Esophagus squamous epithelium (tissue), 5 donors: ENCODE data around the gene PLAC9. TPM values are rescaled to one million over a fixed set of nuclear protein-coding genes. Genes with fewer than 3 reads are reported as not detected.
"Not testable (repeated sequence)": the region's sequence is repeated elsewhere in the genome, so short reads cannot be mapped to it uniquely, and the experiment has no call there.

Source experiments
- DNase-seq: peaks from one replicate; lab custom pipeline; 2025; lab: John Stamatoyannopoulos, UW
- H3K27ac ChIP-seq, 4 donors: fragments of 200-600 bp; sonication (generic); one replicate each; pipeline ENCODE4 v1.5.1; 2016 to 2019; ENCODE audit warnings: mild to moderate bottlenecking in 1 of 4
- H3K27me3 ChIP-seq, 4 donors: fragments of 200-600 bp; sonication (generic); 1 replicate in 3 of 4; 2 replicates in 1 of 4; pipeline versions ENCODE4 v1.5.1 to v1.6.0; 2017 to 2021; ENCODE audit warnings: antibody characterized with exemption in 1 of 4
- H3K36me3 ChIP-seq, 3 donors: fragments of 200-600 bp; sonication (generic); one replicate each; pipeline ENCODE4 v1.5.1; 2016 to 2019
- H3K4me1 ChIP-seq, 3 donors: fragments of 200-600 bp; sonication (generic); one replicate each; pipeline ENCODE4 v1.5.1; 2017 to 2019
- H3K4me3 ChIP-seq, 4 donors: fragments of 200-600 bp; sonication (generic); 1 replicate in 3 of 4; 2 replicates in 1 of 4; pipeline ENCODE4 v1.5.1; 2016 to 2019; ENCODE audit warnings: mild to moderate bottlenecking in 2 of 4, moderate library complexity in 1 of 4
- H3K9me3 ChIP-seq, 3 donors: fragments of 200-600 bp; sonication (generic); one replicate each; pipeline ENCODE4 v1.5.1; 2016 to 2019
- POLR2A ChIP-seq, 4 donors: fragments of 450-650 bp; IDR thresholded peaks; one replicate each; pipeline ENCODE4 v1.6.1; 2017; ENCODE audit warnings: antibody characterized with exemption in 4 of 4, mild to moderate bottlenecking in 4 of 4, moderate library complexity in 3 of 4
- WGBS, 2 donors: methylation state at CpG; one replicate each; pipeline ENCODE4 v1.1.5; 2018; 5-methylcytosine and 5-hydroxymethylcytosine counted together
- intact Hi-C: fragments of 100-400 bp; cut with DNase I; formaldehyde crosslinking; loops from one replicate; pipeline ENCODE4 v1.15.0; 2022
- total RNA-seq, 4 donors: library from RNA; depleted of rRNA; stranded (reverse); fragments of >200 nt; gene quantifications; one replicate each; pipeline ENCODE4 v1.1.0, GENCODE V29; 2016
- TF ChIP-seq, protein P1 (sequence below), 6 experiments: fragments of 450-650 bp in 4 of 6; fragments of 200-600 bp in 2 of 6; sonication (generic) in 2 of 6; IDR thresholded peaks; one replicate each; pipeline ENCODE4 v1.5.1; 2016 to 2019; ENCODE audit warnings: antibody characterized with exemption in 6 of 6, mild to moderate bottlenecking in 4 of 6, moderate library complexity in 4 of 6
- donor health status: DM: yes; HTN: yes; CAD: no.

PLAC9 gene
- total RNA-seq, 4 donors from 2014 or later: 2.7 to 22.1 (median 3.0) TPM

DNA sequence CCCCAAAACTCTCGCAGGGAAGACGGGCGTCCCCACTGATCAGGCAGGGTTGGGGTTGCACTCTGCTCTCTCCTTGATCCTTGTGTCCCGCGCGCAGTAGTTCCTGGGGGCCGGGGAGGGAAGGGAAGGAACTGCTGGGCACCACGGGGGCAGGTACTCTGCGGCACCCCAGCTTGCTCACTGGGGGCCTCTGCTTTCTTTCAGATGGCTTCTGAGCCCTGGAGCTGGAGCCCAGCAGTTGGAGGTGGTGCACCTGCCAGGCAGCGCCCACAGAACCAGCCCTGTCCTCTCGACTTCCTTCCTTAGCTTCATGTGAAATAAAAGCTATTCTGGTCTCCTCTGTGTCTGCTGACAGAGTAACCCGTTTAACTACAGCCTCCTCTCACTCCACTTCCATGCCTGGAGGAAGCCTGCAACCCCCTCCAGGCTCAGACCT lies 12.2 kb downstream of the PLAC9 start:
- intact Hi-C loops: loop anchor here (5.0 kb wide), 2 partner anchors 63 to 78 kb away; partner anchors contain the start of gene ANXA11
- H3K4me3 ChIP-seq: peak overlapping the region in 3 of 4 donors; percentile 10 to 44 (median 15)
- H3K4me1 ChIP-seq: peaks cover 10 to 28% (median 15%) of the 10 kb centered on the region in 3 donors
- no peaks in the 10 kb centered on the region for H3K9me3 ChIP-seq
- DNase-seq: no peak
- H3K27me3 ChIP-seq: peaks cover 0 to 17% (median 0%) of the 10 kb centered on the region in 4 donors
- H3K36me3 ChIP-seq: peaks cover 0 to 25% (median 0%) of the 10 kb centered on the region in 3 donors
- 10 to 33% methylated on average over 5 to 7 of the region's 12 CpGs for WGBS, 2 donors
- peak overlapping the region; percentile 46 to 62 (median 58) for H3K27ac ChIP-seq
- TF ChIP-seq POLR2A (IDR thresholded peaks at IDR 0.05): no peak
- TF ChIP-seq, protein P1, sequence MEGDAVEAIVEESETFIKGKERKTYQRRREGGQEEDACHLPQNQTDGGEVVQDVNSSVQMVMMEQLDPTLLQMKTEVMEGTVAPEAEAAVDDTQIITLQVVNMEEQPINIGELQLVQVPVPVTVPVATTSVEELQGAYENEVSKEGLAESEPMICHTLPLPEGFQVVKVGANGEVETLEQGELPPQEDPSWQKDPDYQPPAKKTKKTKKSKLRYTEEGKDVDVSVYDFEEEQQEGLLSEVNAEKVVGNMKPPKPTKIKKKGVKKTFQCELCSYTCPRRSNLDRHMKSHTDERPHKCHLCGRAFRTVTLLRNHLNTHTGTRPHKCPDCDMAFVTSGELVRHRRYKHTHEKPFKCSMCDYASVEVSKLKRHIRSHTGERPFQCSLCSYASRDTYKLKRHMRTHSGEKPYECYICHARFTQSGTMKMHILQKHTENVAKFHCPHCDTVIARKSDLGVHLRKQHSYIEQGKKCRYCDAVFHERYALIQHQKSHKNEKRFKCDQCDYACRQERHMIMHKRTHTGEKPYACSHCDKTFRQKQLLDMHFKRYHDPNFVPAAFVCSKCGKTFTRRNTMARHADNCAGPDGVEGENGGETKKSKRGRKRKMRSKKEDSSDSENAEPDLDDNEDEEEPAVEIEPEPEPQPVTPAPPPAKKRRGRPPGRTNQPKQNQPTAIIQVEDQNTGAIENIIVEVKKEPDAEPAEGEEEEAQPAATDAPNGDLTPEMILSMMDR (IDR thresholded peaks at IDR 0.05): no peak

DNA sequence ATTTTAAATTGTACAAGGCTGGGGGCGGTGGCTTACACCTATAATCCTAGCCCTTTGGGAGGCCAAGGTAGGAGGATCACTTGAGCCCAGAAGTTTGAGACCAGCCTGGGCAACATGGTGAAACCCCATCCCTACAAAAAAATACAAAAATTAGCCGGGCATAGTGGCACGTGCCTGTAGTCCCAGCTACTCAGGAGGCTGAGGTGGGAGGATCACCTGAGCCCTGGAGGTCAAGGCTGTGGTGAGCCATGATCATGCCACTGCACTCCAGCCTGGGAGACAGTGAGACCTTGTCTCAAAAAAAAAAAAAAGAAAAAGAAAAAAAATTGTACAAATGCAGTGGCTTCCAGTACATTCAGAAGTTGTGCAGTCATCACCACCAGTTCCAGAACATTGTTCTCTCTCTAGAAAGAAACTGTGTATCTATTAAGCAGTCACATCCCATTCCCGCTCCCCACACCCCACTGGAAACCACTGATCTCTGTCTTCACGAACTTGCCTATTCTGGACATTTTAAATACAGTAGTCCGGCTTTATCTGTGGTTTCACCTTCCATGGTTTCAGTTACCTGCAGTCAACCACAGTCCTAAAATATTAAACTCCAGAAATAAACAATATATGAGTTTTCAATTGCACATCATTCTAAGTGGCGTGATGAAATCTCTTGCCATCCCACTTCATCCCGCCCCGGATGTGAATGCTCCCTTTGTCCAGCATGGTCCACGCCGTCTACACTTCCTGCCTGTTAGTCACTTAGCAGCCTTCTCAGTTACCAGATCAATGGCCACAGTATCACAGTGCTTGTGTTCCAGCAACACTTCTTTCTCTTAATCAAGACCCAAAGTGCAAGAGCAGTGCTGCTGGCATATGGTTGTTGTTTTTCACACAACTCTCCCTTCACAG lies 13.1 kb downstream of the PLAC9 start:
- peak overlapping the region in 3 of 4 donors; percentile 46 to 62 (median 56) for H3K27ac ChIP-seq
- DNase-seq, H3K9me3 ChIP-seq, H3K4me3 ChIP-seq: not testable (repeated sequence)
- H3K36me3 ChIP-seq: peaks cover 0 to 34% (median 0%) of the 10 kb centered on the region in 3 donors
- 47 to 72% methylated on average over 11 of the region's 11 CpGs for WGBS, 2 donors
- H3K27me3 ChIP-seq: peaks cover 0 to 12% (median 0%) of the 10 kb centered on the region in 4 donors
- intact Hi-C loops: loop anchor here (5.0 kb wide), 1 partner anchor 62 kb away; the partner anchor contains the start of gene ANXA11
- peaks cover 10 to 28% (median 15%) of the 10 kb centered on the region in 3 donors for H3K4me1 ChIP-seq

DNA sequence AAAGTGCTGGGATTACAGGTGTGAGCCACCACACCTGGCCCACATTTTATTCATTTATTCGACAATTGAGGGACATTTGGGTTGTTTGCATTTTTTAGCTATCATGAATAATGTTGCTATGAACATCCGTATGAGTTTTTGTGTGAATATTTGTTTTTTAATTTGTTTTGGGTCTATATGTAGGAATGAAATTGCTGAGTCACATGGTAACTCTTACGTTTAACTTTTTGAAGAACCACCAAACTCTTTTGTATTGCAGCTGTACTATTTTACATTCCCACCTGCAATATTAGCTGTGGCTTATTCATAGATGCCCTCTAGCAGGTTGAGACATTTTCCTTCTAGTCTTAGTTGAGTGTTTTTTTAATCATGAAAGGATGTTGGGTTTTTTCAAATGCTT lies 14.4 kb downstream of the PLAC9 start:
- DNase-seq: no peak
- intact Hi-C loops: loop anchor here (5.0 kb wide), 1 partner anchor 60 kb away; the partner anchor contains the start of gene ANXA11
- Histone ChIP-seq H3K4me1 (peaks cover 10 to 28% (median 15%) of the 10 kb centered on the region in 3 donors), H3K27ac (no peak overlapping the region), H3K36me3 (peaks cover 0 to 47% (median 0%) of the 10 kb centered on the region in 3 donors), H3K9me3 (no peaks in the 10 kb centered on the region), H3K27me3 (peaks cover 0 to 3% (median 0%) of the 10 kb centered on the region in 4 donors), H3K4me3 (no peak overlapping the region)
- TF ChIP-seq, protein P1 (IDR thresholded peaks at IDR 0.05): no peak
- no peak for TF ChIP-seq POLR2A (IDR thresholded peaks at IDR 0.05)
- 45 to 67% methylated on average over 3 of the region's 3 CpGs for WGBS, 2 donors

DNA sequence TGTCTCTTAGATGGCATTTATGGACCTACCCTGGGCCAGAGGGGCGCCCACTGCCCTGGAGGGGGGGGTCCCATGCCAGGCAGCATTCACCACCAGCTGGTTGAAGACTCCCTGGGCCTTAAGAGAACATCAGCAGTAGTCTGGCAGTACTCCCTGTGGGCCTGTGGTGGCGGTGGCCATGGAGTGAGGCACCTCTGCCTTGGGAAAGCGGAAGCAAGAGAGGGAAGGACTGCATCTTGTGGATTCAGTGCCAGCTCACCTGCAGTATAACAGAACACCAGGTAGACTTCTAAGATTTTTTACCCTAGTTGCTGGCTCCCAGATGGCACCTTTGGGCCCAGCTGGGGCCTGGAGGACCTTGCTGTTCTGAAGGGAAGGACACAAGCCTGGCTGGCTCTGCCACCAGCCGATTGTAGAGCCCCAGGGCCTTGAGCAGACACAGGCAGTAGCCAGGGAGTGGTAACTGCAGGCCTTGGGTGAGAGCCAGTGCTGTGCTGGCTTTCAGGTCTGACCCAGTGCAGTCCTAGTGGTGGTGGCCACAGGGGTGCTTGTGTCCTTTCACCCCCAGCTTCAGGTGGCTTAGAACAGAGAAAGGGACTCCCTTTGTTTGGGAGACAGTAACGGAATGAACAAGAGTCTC lies 15.8 kb downstream of the PLAC9 start:
- intact Hi-C loops: loop anchor here (5.0 kb wide), 1 partner anchor 59 kb away; the partner anchor contains the start of gene ANXA11
- Histone ChIP-seq H3K4me3 (no peak overlapping the region), H3K9me3 (no peaks in the 10 kb centered on the region), H3K27me3 (no peaks in the 10 kb centered on the region), H3K36me3 (peaks cover 0 to 60% (median 5%) of the 10 kb centered on the region in 3 donors), H3K4me1 (peaks cover 10 to 28% (median 15%) of the 10 kb centered on the region in 3 donors), H3K27ac (peak overlapping the region in 1 of 4 donors; percentile 25)
- WGBS, 2 donors: 66 to 83% methylated on average over 1 to 2 of the region's 5 CpGs
- no peak for TF ChIP-seq POLR2A (IDR thresholded peaks at IDR 0.05)
- TF ChIP-seq, protein P1 (IDR thresholded peaks at IDR 0.05): no peak
- no peak for DNase-seq

DNA sequence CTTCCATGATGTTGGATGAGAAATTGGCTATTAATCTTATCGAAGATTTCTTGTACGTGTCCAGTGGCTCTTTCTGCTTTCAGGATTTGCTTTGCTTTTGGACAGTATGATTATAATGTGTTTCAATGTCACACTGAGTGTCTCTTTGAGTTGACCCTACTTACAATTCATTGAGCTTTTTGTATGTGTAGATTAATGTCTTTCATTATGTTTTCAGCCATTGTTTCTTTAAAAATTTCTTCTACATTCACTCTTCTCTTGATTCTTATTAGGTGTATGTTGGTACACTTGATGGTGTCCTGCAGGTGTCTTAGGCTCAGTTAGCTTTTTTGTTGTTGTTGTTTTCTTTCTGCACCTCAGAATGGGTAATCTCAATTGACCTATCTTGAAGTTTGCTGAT lies 16.6 kb downstream of the PLAC9 start:
- no peak overlapping the region for H3K27ac ChIP-seq
- no peaks in the 10 kb centered on the region for H3K9me3 ChIP-seq
- H3K36me3 ChIP-seq: peaks cover 0 to 69% (median 5%) of the 10 kb centered on the region in 3 donors
- TF ChIP-seq, protein P1 (IDR thresholded peaks at IDR 0.05): no peak
- DNase-seq: no peak
- intact Hi-C loops: loop anchor here (5.0 kb wide), 1 partner anchor 58 kb away; the partner anchor contains the start of gene ANXA11
- no peaks in the 10 kb centered on the region for H3K27me3 ChIP-seq
- H3K4me3 ChIP-seq: no peak overlapping the region
- WGBS, 2 donors: 96 to 100% methylated on average over 2 of the region's 2 CpGs
- H3K4me1 ChIP-seq: peaks cover 6 to 19% (median 9%) of the 10 kb centered on the region in 3 donors
